HEK293 (cell line): ENCODE results near the gene NECAB2.

ENCODE experiments used
- CTCF ChIA-PET: fragments of 350-600 bp; formaldehyde crosslinking; extraction: SDS; loops from one replicate; lab custom pipeline; 2021; ENCODE audit warnings: antibody characterized with exemption; lab: Yijun Ruan, JAX
- POLR2A ChIA-PET: fragments of 300-600 bp; formaldehyde crosslinking; extraction: SDS; loops from one replicate; lab custom pipeline; 2020; ENCODE audit warnings: antibody characterized with exemption, inconsistent platforms; lab: Yijun Ruan, JAX
- H3K27ac ChIP-seq: fragments of 200-500 bp; sonication (Bioruptor generic); 2 replicates; pipeline ENCODE4 v1.5.1; 2014; ENCODE audit warnings: low read depth, low read length, control low read depth, inconsistent platforms; ENCODE audit errors: extremely low read depth
- H3K36me3 ChIP-seq, 2 experiments: fragments of 200-500 bp in 1 of 2; sonication (Bioruptor generic) in 1 of 2; 1 replicate in 1 of 2; 2 replicates in 1 of 2; pipeline ENCODE4 v1.5.1; 2014 to 2017; ENCODE audit warnings: inconsistent platforms in 2 of 2, low read length in 2 of 2; ENCODE audit not compliant: control insufficient read depth in 2 of 2, insufficient read depth in 1 of 2
- H3K4me1 ChIP-seq: fragments of 200-500 bp; sonication (Bioruptor generic); 2 replicates; pipeline ENCODE4 v1.5.1; 2014; ENCODE audit warnings: mild to moderate bottlenecking, low read length, inconsistent platforms; ENCODE audit not compliant: control insufficient read depth, insufficient read depth
- H3K4me3 ChIP-seq: 2 replicates; pipeline ENCODE4 v1.5.1; 2011; ENCODE audit warnings: low read depth, mild to moderate bottlenecking, control low read depth, low read length, moderate library complexity
- H3K9me3 ChIP-seq: fragments of 200-500 bp; sonication (Bioruptor generic); 2 replicates; pipeline ENCODE4 v1.5.1; 2014; ENCODE audit warnings: low read depth, low read length, inconsistent platforms; ENCODE audit not compliant: control insufficient read depth, insufficient read depth
- AEBP2 ChIP-seq: fragments of 450-650 bp; formaldehyde crosslinking; IDR thresholded peaks from 2 replicates; pipeline ENCODE4 v1.5.1; 2016; ENCODE audit warnings: missing biosample characterization, missing genetic modification characterization, borderline replicate concordance
- BCL11B ChIP-seq: fragments of 450-650 bp; formaldehyde crosslinking; IDR thresholded peaks from 2 replicates; pipeline ENCODE4 v1.5.1; 2016; ENCODE audit warnings: low read depth, missing biosample characterization, missing genetic modification characterization
- GLIS2 ChIP-seq: fragments of 450-650 bp; formaldehyde crosslinking; IDR thresholded peaks from 2 replicates; pipeline ENCODE4 v1.5.1; 2016; ENCODE audit warnings: missing biosample characterization, missing genetic modification characterization
- OSR2 ChIP-seq: fragments of 450-650 bp; formaldehyde crosslinking; IDR thresholded peaks from 2 replicates; pipeline ENCODE4 v1.5.1; 2016; ENCODE audit warnings: missing biosample characterization, missing genetic modification characterization
- PBX3 ChIP-seq: sonication (generic); formaldehyde crosslinking; IDR thresholded peaks from 2 replicates; pipeline ENCODE4 v1.8.1; 2022; ENCODE audit warnings: mild to moderate bottlenecking, moderate library complexity, missing genetic modification reagents
- PRDM4 ChIP-seq: fragments of 450-650 bp; formaldehyde crosslinking; IDR thresholded peaks from 2 replicates; pipeline ENCODE4 v1.5.1; 2017; ENCODE audit warnings: missing biosample characterization, missing genetic modification characterization
- SCRT2 ChIP-seq: fragments of 450-650 bp; formaldehyde crosslinking; IDR thresholded peaks from 2 replicates; pipeline ENCODE4 v1.5.1; 2016; ENCODE audit warnings: missing biosample characterization, missing genetic modification characterization
- YY2 ChIP-seq: fragments of 450-650 bp; formaldehyde crosslinking; IDR thresholded peaks from 2 replicates; pipeline ENCODE4 v1.5.1; 2016; ENCODE audit warnings: missing biosample characterization, missing genetic modification characterization
- ZBTB11 ChIP-seq: fragments of 450-650 bp; formaldehyde crosslinking; conservative IDR thresholded peaks from 2 replicates; pipeline ENCODE4 v1.5.1; 2016; ENCODE audit warnings: low read depth, missing biosample characterization, missing genetic modification characterization
- ZBTB17 ChIP-seq: fragments of 450-650 bp; formaldehyde crosslinking; IDR thresholded peaks from 2 replicates; pipeline ENCODE4 v1.5.1; 2016; ENCODE audit warnings: missing biosample characterization, missing genetic modification characterization
- ZBTB49 ChIP-seq: fragments of 450-650 bp; formaldehyde crosslinking; IDR thresholded peaks from 2 replicates; pipeline ENCODE4 v1.5.1; 2016; ENCODE audit warnings: missing biosample characterization, missing genetic modification characterization, low read depth
- ZNF155 ChIP-seq: fragments of 450-650 bp; formaldehyde crosslinking; IDR thresholded peaks from 2 replicates; pipeline ENCODE4 v1.5.1; 2016; ENCODE audit warnings: missing biosample characterization, missing genetic modification characterization
- ZNF16 ChIP-seq: fragments of 450-650 bp; formaldehyde crosslinking; IDR thresholded peaks from 2 replicates; pipeline ENCODE4 v1.5.1; 2016; ENCODE audit warnings: low read depth, missing biosample characterization, missing genetic modification characterization
- ZNF202 ChIP-seq: fragments of 450-650 bp; formaldehyde crosslinking; IDR thresholded peaks from 2 replicates; pipeline ENCODE4 v1.5.1; 2016; ENCODE audit warnings: missing biosample characterization, missing genetic modification characterization, borderline replicate concordance
- ZNF366 ChIP-seq: fragments of 450-650 bp; formaldehyde crosslinking; conservative IDR thresholded peaks from 2 replicates; pipeline ENCODE4 v1.5.1; 2016; ENCODE audit warnings: missing biosample characterization, missing genetic modification characterization
- ZNF391 ChIP-seq: fragments of 450-650 bp; formaldehyde crosslinking; IDR thresholded peaks from 2 replicates; pipeline ENCODE4 v1.5.1; 2016; ENCODE audit warnings: low read depth, missing biosample characterization, missing genetic modification characterization, borderline replicate concordance
- ZNF426 ChIP-seq: fragments of 450-650 bp; formaldehyde crosslinking; IDR thresholded peaks from 2 replicates; pipeline ENCODE4 v1.5.1; 2017; ENCODE audit warnings: missing biosample characterization, missing genetic modification characterization, mild to moderate bottlenecking, inconsistent platforms, moderate library complexity
- ZNF521 ChIP-seq: fragments of 450-650 bp; formaldehyde crosslinking; IDR thresholded peaks from 2 replicates; pipeline ENCODE4 v1.5.1; 2017; ENCODE audit warnings: missing biosample characterization, mild to moderate bottlenecking, missing genetic modification characterization
- ZNF707 ChIP-seq: fragments of 450-650 bp; formaldehyde crosslinking; IDR thresholded peaks from 2 replicates; pipeline ENCODE4 v1.5.1; 2016; ENCODE audit warnings: missing biosample characterization, missing genetic modification characterization
- ZSCAN5A ChIP-seq: fragments of 450-650 bp; formaldehyde crosslinking; IDR thresholded peaks from 2 replicates; pipeline ENCODE4 v1.5.1; 2016; ENCODE audit warnings: missing biosample characterization, missing genetic modification characterization

Gene NECAB2

GRCh38 chr16:83967838-83968305 is at the start of gene NECAB2 (continued):
- TF ChIP-seq PRDM4 (no peak), ZBTB49 (tag by site-specific recombination) (no peak), ZNF202 (tag by site-specific recombination) (no peak), ZNF426 (tag by site-specific recombination) (no peak), ZNF16 (tag by site-specific recombination) (no peak), ZNF391 (tag by site-specific recombination) (no peak), ZNF707 (tag by site-specific recombination) (no peak), ZBTB11 (tag by site-specific recombination) (no peak), GLIS2 (tag by site-specific recombination) (no peak), YY2 (no peak), ZSCAN5A (no peak), ZNF155 (tag by site-specific recombination) (no peak), SCRT2 (no peak)
- TF ChIP-seq, all 188 proteins: peak for 32

GRCh38 chr16:83920894-83921491 is 47.1 kb upstream of the NECAB2 start:
- ChIA-PET CTCF (no interaction called here), POLR2A (no interaction called here)
- no peaks in the 10 kb centered on the region for H3K4me1 ChIP-seq
- no peaks in the 10 kb centered on the region for H3K9me3 ChIP-seq
- TF ChIP-seq PBX3 (CRISPR knock-in tag) = no peak
- TF ChIP-seq BCL11B (tag by site-specific recombination) = no peak
- peak; percentile 93 for TF ChIP-seq ZBTB17 (tag by site-specific recombination)
- no peak for TF ChIP-seq AEBP2 (tag by site-specific recombination)
- no peak for TF ChIP-seq OSR2 (tag by site-specific recombination)
- TF ChIP-seq ZNF521 (tag by site-specific recombination) = 0 out of 2 replicates have a peak, but pooled peaks have one; percentile 44
- peak; percentile 98 for TF ChIP-seq ZNF366 (tag by site-specific recombination)
- no peak overlapping the region for H3K27ac ChIP-seq
- peaks cover 0 to 38% of the 10 kb centered on the region in 2 experiments; a peak in 2 of 3 replicates for H3K36me3 ChIP-seq
- H3K4me3 ChIP-seq = no peak overlapping the region
